ENCODE data around the gene LRRC4C.

The LRRC4C gene

DNA sequence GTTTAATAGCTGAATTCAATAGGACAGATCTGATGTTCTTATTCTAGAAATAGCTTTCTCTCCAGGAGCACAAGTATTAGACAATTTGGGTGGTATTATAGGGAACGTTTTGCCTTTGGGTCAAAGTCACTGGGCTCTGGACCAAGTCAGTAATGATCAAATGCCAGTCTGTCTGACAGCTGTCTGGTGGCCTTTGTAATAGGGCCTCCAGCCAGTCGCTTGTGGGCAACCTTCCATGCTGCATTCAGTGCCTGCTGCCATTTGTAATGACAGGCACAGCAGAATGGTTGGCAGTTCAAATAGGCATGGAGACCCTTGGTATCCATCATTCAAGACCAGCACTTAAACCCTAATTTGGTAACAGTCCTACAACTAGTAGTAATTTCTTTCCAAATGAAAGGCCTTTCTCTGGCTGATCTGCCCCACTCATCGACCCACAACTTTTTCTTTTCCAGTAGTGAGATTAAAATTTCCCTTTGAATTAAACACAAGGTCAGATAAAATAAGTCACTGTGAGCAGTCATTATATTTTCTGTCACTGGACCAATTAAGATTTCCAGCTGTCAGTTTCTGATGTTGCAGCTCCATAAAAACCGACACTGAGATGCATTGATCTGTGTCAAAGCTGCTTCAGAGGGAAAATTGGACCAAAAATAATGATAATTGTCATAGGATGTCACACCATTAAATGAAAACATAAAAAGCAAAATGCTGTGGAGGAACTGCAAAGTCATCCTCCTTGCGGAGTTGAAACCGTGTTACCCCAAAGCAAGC is 1038.1 kb downstream of the LRRC4C start:
- DNase-seq, result no peak

DNA sequence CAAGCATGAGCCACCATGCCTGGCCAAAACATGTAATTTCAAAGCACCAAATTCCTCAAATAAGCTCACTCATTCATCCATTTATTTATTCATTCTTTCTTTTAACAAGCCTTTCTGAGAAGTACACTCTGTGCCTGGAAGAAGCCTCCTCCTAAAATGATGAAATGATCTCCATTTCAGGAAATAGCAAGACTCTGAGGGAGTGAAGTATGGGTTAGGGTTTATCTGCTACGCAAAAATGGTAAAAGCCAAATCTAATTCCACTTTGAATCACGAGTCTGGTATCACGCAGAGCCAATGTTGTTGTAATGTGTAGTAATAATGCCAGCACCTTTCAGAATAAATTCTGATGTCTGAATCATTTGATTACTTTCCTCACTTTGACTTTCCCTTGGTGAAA is 1041.8 kb downstream of the LRRC4C start:
- DNase-seq, result no peak

DNA sequence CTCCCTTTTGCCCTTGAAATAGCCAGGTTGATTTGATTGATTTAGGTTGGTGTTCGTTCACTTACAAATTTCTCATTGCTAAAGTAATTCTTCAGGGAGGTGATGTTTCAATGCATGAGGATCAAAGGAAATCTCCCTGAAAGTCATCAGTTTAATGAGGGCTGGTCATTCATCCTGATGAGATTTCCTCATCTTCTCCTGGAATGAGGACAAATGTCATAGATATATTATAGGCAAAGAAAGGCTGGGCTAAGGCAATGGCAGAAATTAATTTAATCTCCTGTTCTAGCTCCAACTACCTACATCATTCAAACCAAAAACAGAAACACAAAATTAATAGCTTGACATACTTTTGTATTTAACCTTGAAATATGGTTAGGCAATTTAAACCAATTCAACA is 1052.1 kb downstream of the LRRC4C start:
- no peak for DNase-seq

DNA sequence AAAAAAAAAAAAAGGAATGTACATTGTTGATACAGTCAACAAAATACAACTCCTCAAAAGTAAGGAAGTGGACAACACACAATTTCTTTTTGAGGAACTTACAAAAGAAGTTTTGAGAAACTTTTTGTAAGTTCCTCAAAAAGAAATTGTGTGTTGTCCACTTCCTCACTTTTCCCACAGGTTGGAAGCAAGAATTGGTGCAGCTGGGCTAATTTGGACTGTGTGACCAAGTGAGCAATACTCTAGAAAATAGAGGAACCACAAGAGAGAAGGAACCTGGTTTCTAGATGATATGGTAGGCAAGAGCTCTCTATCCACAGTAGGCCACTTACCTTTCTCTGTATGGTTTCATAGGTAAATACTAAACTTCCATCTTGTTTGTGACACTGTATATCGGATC is 1053.8 kb downstream of the LRRC4C start:
- no peak for DNase-seq

DNA sequence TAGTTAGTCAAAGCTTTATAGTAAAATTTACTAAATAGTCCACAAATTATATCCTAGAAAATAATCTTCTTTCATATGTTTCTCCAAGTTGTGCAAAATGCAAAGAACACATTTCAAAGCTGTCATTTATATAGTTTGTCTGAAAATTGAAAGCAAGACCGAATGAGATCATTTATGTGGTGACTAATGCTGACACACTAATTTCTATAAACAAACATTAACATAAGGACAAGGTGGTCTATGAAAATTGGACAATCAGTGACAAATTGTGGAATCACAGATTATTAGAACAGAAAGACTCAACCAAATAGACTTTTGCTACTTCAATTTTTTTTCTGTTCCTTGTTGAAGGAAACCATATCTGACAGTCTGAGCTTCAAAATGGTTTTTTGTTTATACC is 1056.1 kb downstream of the LRRC4C start:
- no peak for DNase-seq

DNA sequence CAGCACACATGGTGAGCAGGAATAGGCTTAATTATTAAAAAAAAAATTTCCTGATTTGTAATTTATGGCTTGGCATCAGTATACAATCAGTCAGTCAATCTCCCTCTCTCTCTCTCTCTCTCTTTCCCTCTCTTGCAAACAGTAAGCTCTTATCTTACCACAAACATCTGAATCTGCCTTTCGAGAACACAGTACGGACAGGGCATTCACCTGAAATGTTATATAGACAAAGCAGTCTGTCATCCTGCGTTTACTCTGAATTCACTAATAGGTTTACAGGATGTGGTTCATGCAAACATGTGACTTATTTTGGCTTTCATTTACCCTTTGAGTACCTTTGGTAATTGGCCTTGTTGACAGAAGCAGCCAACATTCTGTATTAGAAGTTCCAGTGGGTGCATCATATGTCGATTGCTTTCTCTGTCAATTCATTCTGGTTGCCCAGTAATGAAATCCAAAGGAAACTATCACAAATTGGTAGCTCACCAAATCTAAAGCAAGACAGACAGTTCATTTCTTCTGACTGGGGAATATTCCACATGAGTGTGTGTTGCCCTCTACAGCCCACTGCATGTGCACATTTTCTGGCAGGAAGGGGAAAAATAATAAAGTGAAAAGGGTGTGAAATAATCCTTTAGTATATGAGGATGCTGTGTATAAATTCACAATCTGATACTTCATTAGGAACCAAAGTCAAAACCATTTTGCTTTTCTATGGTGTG is 1058.2 kb downstream of the LRRC4C start:
- DNase-seq, result peak; percentile 60

DNA sequence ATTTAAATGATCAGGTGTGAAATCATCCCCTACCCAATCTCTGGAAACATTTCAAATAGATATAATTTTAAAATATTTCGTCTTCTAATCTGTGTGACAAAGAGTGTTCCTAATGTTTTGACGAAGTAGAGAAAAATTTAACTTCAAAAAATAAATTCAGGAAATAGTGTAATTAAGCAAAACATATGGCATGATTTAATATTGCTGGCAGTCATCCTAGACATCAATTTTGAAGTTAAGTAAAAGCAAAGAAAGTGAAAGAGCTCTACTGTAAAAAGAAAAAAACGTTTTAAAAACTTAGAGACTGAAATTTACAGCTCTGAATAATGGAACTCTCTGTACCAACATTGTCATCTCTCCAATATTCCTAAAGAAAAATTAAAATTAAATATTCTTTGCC is 1062.3 kb downstream of the LRRC4C start:
- no peak for DNase-seq

DNA sequence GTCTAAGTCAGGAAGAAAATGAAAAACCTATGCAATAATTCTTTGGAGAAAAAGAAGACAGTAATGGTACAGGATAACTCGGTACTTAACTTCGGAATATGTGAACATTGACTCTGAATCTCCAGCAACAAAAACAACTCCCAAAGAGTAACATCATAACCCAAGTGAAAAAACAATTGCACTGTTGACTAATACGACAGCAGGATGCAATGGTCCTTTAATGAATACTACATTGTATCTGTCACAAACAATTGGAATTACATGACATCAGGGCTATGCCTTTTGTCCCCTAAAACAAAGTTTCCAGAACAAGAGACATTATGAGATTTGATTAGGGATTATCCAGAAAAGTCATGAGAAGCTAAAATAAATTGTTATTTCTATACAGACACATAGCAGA is 1065.9 kb downstream of the LRRC4C start:
- no peak for DNase-seq

DNA sequence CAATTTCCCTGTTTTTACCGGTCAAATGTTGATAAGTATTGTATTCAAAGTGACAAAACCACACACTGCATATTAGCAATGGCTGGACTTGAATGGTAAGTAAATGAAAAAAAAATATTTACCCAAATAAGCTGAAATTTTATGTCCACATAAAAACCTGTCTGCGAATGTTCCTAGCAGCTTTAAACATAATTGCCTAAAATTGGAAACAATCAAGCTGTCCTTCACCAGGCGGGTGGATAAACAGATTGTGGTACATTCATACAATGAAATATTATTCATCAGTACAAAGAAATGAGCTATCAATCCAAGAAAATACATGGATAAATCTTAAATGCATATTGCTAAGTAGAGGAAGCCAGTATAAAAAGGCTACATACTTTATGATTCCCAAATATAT is 1067.8 kb downstream of the LRRC4C start:
- DNase-seq, result no peak

DNA sequence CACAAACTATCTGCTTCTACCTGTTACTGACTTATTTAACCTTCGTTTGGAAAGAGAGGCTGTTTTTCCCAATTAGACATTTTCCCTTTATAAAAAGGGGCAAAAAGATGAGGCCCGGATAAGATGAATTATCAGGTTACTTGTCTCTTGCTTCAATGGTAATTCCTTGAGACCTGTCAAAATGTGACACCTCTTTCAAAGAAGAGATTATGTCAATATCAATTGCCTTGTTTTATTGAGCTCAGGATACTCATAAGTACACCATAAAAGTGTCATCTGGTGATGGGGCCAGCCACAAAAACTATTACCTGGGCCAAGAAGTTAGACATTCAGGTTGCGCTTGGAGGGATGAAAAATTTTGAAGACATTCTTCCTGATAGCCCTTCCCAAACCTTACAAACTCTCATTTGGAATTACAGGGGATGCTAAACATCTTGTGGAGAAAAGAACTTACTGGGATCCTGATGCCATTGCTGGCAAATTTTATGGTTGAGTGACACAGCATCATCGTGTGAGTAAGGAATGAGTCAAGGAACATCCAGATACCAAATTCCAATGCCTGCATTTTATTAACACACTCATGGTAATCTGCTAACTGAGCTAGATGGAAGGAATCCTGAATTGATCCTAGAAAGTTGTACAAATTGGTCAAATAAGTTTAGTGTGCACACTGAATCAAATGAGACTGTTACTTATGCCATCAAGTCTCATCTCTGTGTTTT is 1071.2 kb downstream of the LRRC4C start:
- DNase-seq, result no peak

DNA sequence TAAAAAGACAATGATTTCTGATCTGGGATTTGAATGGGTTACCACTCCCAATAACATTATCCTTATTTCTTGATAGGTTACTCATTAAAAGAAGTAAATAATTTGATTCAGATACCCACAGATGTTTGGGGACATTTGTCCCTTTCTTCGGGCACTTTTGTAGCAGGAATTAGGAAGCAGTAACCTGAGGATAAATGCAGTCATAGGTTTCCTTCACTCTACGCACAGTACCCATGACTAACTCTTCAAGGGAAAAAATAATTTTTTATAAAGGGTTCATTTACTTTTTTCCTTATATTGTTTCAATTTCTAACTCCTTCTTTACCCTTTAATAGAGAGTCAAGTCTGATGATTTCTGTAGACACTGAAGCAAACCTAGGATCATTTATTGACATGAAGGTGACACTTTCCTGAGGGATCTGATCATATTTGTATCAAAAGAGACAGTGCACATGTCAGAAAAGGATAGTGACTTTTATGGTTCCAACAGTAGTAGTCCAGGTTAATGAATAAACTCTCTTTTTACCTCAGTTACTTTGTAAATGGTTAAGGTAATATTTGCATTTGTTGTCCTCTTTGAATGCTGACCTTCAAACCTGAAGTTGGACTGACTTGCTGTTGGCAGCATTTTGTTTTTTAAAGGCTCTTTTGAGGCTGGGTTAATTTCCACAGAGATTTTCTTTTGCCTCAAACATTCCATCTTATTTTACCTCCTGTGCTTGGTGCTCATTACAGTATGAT is 1072.0 kb downstream of the LRRC4C start:
- DNase-seq, result no peak

DNA sequence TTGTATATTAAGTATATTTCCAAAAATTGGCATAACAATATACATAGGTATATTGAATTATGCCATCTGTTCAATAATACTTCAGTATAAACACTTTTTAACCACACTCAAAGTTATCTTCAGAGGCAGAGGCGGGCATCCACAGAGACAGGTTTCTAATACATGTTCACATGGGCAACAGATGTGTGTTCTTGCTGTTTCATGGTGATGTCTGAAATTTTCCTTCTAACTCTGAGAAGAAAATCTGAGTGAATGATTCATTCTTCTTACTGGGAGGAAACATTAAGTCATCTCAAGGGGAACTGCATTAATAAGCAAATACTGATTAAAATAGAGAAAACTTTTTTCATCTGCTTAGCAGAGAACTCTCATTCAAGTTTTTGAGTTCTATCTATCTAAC is 1074.5 kb downstream of the LRRC4C start:
- DNase-seq, result no peak

DNA sequence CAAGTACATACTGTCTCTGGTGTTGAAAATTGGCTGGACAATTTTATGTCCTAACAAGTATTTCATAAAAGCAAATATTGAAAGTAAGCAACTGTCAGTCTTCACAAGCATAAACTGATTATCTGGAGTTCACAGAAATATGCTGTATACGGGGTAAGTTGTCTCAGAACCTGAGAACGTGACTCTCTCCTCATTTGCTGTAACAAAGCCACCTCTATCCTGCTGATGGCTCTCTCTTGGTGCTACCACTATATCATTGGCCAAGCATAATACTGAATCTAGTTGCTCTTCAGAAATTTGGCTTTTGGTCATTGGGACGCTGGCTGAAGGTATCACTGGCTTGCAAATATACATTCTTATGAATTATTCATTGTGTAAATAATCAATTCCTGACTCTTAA is 1078.0 kb downstream of the LRRC4C start:
- no peak for DNase-seq

DNA sequence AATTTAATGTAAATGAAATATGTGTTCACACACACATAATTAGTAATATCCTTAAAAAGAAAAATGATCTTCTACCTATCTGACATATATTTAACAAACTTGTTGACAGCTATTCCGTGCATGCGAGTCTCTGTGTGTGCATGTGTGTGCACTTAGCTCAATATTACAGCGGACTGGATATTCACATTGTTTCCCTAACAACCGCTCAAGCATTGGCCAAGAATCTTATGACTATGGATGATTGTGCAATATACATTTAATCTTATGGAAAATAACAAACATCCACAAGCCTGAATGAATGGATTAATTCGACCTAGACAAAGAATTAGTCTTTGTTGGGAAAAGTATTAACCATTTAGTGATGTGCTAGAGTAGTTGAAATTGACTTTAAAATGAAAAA is 1078.6 kb downstream of the LRRC4C start:
- DNase-seq, result no peak

DNA sequence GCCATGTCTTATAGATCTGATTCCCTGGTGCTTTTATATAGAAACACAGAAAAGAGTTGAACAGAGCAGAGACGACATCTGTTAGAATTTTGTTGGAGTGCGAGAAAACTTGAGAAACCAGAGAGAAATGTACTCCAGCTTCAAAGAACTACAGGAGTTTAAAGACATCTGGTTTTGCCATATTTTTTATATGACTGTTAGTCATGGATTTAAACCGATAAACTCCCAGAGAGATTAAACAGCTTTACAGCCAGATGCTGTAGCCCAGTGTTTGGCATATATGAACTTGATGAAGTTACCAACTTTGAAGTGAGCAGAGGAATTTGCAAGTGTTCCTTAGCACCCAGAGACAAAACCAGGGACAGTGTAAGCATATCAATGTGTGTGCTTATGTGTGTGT is 1083.1 kb downstream of the LRRC4C start:
- no peak for DNase-seq

DNA sequence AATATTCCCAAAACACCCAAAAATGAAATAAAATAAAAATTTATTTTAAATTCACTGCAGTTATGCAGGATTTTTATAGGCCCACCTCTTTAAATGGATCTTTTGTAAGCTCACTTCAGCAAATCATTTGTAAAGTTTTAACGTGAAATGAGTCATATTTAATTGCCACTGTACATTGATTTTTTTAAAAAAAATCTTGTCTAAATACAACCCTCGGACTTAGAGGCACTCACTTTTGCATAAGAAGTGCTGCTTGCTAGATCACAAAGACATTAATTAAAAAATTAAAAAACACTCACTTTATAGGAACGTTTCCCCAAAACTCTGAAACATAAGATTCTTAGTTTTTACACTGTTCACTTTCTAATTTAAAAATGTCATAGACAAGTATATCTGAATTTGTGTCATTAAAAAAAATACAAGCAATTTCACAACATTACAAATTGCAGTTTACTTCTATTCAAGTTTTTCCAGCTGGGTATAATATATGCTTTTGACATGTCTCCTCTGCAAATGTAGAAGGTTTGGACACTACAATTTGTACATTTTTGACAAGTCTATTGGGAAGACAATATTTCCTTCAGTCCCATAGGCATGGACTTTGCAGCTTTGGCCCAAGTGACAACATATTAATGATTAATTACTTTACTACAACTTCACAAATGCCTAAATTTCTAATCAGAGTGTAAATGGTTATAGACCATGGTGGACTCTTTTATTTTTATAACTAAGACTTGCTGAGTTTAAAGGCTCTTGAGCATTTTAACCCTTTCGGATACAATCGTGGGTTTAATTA is 1088.4 kb downstream of the LRRC4C start:
- no peak for DNase-seq

DNA sequence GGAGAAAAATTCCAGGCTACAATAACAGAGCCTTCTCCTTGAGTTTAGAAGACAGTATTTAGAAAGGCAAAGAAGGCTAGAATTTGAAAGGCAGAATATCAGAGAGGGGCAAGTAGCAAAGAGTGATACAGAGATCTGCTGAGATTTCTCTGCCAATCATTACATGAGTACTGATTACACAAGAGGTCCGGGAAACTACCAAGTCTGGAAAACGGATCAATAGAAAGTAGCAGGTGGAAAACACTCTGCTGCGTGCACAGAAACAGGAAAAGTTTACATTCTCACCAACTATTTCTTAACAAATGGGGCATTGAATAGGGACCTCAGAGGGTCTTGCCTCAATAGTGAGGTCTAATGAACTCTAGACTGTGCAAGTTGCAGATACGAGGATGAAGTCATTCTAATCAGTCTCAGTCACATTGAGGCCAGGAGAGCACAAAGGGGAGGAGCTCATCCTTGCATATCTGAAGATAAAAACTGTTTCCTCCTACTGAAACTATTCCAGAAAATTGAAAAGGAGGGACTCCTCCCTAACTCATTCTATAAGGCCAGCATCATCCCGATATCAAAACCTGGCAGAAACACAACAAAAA is 1099.2 kb downstream of the LRRC4C start:
- DNase-seq, result no peak

DNA sequence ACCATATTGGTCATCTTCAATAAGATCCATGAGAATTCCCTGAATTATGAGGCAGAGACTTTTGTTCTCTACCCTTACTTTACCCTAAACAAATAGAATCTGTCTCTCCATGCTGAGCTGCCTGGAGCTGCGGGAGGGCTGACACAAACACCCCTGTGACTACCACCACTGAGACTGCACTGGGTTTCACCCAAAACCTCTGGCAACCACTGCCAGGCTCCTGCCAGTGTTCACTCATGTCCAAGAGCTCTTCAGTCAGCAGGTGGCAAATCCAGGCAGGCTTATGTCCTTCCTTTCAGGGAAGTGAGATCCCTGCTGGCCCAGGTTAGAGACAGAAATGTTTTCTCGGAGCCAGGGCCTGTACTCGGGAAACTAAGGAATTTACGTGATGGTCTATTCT is 1105.3 kb downstream of the LRRC4C start:
- no peak for DNase-seq

DNA sequence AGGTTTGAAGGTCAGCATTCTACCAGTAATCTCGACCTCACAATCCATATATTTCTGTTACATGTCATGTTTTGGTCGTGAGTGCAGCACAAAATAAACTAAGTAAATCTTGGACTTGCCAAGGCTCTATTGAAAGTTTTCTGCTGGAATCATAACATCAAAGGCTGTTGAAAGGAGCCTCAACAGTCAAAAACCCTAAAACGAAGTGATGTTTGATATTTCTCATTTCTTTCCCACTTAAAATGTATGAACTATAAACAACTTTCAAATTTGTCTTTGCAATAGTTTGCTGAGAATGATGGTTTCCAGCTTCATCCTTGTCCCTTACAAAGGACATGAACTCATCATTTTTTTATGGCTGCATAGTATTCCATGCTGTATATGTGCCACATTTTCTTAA is 1118.5 kb downstream of the LRRC4C start:
- no peak for DNase-seq

DNA sequence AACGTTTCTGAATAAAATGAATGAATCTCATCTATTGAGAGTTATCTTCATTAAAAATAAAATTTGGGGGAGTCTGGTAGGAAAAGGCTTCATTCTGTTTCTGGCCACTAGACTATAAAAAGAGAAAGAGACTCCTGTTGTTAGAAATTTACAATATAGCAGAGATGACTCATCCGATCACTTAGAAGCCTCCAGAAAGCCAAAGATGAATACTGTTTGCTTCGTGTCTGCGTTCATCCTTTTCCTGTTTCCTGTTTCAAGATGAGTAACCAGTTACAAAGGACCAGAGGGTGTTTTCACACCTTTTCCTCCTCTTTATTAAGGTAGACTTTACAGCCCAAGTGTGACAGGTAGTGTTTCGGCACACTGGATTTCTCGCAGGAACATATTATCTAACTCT is 1120.7 kb downstream of the LRRC4C start:
- peak; percentile 25 for DNase-seq

DNA sequence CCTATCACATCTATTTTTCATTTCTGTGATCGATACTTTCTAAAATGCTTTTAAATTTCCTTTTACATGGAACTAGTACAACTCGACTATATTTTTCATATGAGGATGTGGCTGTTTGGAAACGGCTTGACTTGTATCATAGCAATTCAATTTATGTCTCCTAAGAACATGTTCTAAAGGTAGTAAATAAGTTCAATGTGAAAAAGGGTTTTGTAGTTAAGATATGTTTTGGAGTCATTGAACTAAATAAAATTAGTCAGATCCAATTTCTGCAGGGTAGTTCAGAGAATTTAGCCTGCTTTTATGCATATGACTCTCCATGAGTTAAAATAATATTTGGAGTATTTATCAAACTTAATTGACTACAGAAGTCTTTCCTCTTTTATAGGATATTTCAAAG is 1121.4 kb downstream of the LRRC4C start:
- no peak for DNase-seq

DNA sequence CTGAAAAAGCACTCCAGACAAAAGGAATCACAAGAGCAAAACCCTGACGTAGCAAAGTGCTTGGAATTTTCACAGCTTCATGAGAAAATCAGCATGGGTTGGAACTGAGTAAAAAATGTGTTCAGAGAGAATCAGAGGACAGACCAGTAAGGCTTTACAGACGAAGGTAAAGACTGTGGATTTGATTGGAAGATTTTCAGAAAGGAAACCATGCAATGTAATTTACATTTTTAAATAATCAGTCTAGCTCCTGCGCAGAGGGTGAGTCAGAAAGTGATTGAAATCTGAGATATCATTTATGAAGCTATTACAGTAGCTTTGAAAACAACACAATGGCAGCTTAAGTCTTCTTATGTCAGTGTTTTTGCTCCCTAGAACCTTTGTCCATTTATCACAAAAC is 1122.3 kb downstream of the LRRC4C start:
- no peak for DNase-seq

All from NCI-H69 (cell line).